ENCODE results near the gene EXOC6B.
A peak's percentile ranks its signal among the peaks of the same experiment; 100 is the strongest.

Gene EXOC6B

GRCh38 chr2:72276876-72277275, 549.0 kb downstream of the EXOC6B start:
- POLR2A ChIA-PET: no interaction called here
- peaks cover 24% of the 10 kb centered on the region for H3K4me1 ChIP-seq (ENCODE audit: control insufficient read depth, insufficient read depth, low read length)
- H3K4me3 ChIP-seq (ENCODE audit: low read depth, low read length): no peak overlapping the region
- TF ChIP-seq, protein P1, sequence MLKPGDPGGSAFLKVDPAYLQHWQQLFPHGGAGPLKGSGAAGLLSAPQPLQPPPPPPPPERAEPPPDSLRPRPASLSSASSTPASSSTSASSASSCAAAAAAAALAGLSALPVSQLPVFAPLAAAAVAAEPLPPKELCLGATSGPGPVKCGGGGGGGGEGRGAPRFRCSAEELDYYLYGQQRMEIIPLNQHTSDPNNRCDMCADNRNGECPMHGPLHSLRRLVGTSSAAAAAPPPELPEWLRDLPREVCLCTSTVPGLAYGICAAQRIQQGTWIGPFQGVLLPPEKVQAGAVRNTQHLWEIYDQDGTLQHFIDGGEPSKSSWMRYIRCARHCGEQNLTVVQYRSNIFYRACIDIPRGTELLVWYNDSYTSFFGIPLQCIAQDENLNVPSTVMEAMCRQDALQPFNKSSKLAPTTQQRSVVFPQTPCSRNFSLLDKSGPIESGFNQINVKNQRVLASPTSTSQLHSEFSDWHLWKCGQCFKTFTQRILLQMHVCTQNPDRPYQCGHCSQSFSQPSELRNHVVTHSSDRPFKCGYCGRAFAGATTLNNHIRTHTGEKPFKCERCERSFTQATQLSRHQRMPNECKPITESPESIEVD (tag by site-specific recombination; IDR thresholded peaks at IDR 0.05): peak; percentile 78
- TF ChIP-seq HOXA7 (CRISPR knock-in tag; IDR thresholded peaks at IDR 0.05; ENCODE audit: borderline replicate concordance) (no peak), WT1 (tag by site-specific recombination; IDR thresholded peaks at IDR 0.05) (peak; percentile 50; the same call in 1 of the 2 replicates), ZNF2 (tag by site-specific recombination; IDR thresholded peaks at IDR 0.05) (no peak)
- CTCF ChIA-PET: no interaction called here
- H3K27ac ChIP-seq (ENCODE audit: extremely low read depth, low read depth, low read length): no peak overlapping the region
- no peaks in the 10 kb centered on the region for H3K36me3 ChIP-seq (ENCODE audit: control insufficient read depth in 2 of 2, insufficient read depth in 1 of 2, low read length in 2 of 2)
- H3K9me3 ChIP-seq (ENCODE audit: control insufficient read depth, insufficient read depth, low read depth, low read length): no peaks in the 10 kb centered on the region

GRCh38 chr2:72276356-72276755, 549.5 kb downstream of the EXOC6B start:
- ChIA-PET CTCF (interaction anchor here (0.8 kb wide), 1 partner anchor 15 kb away, joined by 3 read pairs; no protein-coding TSS in a partner anchor), POLR2A (no interaction called here)
- Histone ChIP-seq H3K4me1 (ENCODE audit: control insufficient read depth, insufficient read depth, low read length) (peaks cover 27% of the 10 kb centered on the region), H3K27ac (ENCODE audit: extremely low read depth, low read depth, low read length) (no peak overlapping the region), H3K9me3 (ENCODE audit: control insufficient read depth, insufficient read depth, low read depth, low read length) (no peaks in the 10 kb centered on the region), H3K36me3 (ENCODE audit: control insufficient read depth in 2 of 2, insufficient read depth in 1 of 2, low read length in 2 of 2) (no peaks in the 10 kb centered on the region), H3K4me3 (ENCODE audit: low read depth, low read length) (no peak overlapping the region)
- TF ChIP-seq ZBTB7A (tag by site-specific recombination; IDR thresholded peaks at IDR 0.05; ENCODE audit: low read depth) (no peak), ZNF510 (tag by site-specific recombination; IDR thresholded peaks at IDR 0.05; ENCODE audit: insufficient replicate concordance) (no peak), OSR2 (tag by site-specific recombination; IDR thresholded peaks at IDR 0.05) (no peak)
- TF ChIP-seq, protein P2, sequence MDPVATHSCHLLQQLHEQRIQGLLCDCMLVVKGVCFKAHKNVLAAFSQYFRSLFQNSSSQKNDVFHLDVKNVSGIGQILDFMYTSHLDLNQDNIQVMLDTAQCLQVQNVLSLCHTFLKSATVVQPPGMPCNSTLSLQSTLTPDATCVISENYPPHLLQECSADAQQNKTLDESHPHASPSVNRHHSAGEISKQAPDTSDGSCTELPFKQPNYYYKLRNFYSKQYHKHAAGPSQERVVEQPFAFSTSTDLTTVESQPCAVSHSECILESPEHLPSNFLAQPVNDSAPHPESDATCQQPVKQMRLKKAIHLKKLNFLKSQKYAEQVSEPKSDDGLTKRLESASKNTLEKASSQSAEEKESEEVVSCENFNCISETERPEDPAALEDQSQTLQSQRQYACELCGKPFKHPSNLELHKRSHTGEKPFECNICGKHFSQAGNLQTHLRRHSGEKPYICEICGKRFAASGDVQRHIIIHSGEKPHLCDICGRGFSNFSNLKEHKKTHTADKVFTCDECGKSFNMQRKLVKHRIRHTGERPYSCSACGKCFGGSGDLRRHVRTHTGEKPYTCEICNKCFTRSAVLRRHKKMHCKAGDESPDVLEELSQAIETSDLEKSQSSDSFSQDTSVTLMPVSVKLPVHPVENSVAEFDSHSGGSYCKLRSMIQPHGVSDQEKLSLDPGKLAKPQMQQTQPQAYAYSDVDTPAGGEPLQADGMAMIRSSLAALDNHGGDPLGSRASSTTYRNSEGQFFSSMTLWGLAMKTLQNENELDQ (tag by site-specific recombination; IDR thresholded peaks at IDR 0.05; ENCODE audit: low read depth): no peak

- H3K9me3 ChIP-seq (ENCODE audit: control insufficient read depth, insufficient read depth, low read depth, low read length): no peaks in the 10 kb centered on the region
- TF ChIP-seq ZNF664 (tag by site-specific recombination; IDR thresholded peaks at IDR 0.05) (peak; percentile 90), ZNF747 (tag by site-specific recombination; IDR thresholded peaks at IDR 0.05) (no peak), ZSCAN16 (tag by site-specific recombination; IDR thresholded peaks at IDR 0.05) (peak; percentile 68; the same call in 1 of the 2 replicates), ZNF558 (tag by site-specific recombination; IDR thresholded peaks at IDR 0.05) (no peak), SP7 (tag by site-specific recombination; IDR thresholded peaks at IDR 0.05) (0 out of 2 replicates have a peak, but pooled peaks have one; percentile 10), SALL2 (tag by site-specific recombination; IDR thresholded peaks at IDR 0.05; ENCODE audit: borderline replicate concordance) (no peak)
- TF ChIP-seq, protein P3, sequence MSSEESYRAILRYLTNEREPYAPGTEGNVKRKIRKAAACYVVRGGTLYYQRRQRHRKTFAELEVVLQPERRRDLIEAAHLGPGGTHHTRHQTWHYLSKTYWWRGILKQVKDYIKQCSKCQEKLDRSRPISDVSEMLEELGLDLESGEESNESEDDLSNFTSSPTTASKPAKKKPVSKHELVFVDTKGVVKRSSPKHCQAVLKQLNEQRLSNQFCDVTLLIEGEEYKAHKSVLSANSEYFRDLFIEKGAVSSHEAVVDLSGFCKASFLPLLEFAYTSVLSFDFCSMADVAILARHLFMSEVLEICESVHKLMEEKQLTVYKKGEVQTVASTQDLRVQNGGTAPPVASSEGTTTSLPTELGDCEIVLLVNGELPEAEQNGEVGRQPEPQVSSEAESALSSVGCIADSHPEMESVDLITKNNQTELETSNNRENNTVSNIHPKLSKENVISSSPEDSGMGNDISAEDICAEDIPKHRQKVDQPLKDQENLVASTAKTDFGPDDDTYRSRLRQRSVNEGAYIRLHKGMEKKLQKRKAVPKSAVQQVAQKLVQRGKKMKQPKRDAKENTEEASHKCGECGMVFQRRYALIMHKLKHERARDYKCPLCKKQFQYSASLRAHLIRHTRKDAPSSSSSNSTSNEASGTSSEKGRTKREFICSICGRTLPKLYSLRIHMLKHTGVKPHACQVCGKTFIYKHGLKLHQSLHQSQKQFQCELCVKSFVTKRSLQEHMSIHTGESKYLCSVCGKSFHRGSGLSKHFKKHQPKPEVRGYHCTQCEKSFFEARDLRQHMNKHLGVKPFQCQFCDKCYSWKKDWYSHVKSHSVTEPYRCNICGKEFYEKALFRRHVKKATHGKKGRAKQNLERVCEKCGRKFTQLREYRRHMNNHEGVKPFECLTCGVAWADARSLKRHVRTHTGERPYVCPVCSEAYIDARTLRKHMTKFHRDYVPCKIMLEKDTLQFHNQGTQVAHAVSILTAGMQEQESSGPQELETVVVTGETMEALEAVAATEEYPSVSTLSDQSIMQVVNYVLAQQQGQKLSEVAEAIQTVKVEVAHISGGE (tag by site-specific recombination; conservative IDR thresholded peaks at IDR 0.05; ENCODE audit: low read depth): no peak
- peaks cover 27% of the 10 kb centered on the region for H3K4me1 ChIP-seq (ENCODE audit: control insufficient read depth, insufficient read depth, low read length)
- no peaks in the 10 kb centered on the region for H3K36me3 ChIP-seq (ENCODE audit: control insufficient read depth in 2 of 2, insufficient read depth in 1 of 2, low read length in 2 of 2)
- H3K27ac ChIP-seq (ENCODE audit: extremely low read depth, low read depth, low read length): no peak overlapping the region
- H3K4me3 ChIP-seq (ENCODE audit: low read depth, low read length): no peak overlapping the region
- POLR2A ChIA-PET: no interaction called here
- CTCF ChIA-PET: interaction anchor here (0.7 kb wide), 2 partner anchors 30 to 125 kb away, joined by 3 read pairs; no protein-coding TSS in a partner anchor
Observed at GRCh38 chr2:72275084-72275483, 550.7 kb downstream of the EXOC6B start.
